GM10266 (cell line): Measurements from ENCODE around the gene KRT222.

ENCODE experiments used
- DNase-seq: peaks from one replicate; pipeline ENCODE4 v3.0.0; 2012; ENCODE audit errors: extremely low spot score
- TF ChIP-seq, protein P1 (sequence below): IDR thresholded peaks from 2 replicates; pipeline ENCODE4 v1.5.1; 2012; ENCODE audit warnings: mild to moderate bottlenecking, low read depth; ENCODE audit not compliant: control insufficient read depth, insufficient read depth; ENCODE audit errors: missing control alignments

The KRT222 gene

DNA sequence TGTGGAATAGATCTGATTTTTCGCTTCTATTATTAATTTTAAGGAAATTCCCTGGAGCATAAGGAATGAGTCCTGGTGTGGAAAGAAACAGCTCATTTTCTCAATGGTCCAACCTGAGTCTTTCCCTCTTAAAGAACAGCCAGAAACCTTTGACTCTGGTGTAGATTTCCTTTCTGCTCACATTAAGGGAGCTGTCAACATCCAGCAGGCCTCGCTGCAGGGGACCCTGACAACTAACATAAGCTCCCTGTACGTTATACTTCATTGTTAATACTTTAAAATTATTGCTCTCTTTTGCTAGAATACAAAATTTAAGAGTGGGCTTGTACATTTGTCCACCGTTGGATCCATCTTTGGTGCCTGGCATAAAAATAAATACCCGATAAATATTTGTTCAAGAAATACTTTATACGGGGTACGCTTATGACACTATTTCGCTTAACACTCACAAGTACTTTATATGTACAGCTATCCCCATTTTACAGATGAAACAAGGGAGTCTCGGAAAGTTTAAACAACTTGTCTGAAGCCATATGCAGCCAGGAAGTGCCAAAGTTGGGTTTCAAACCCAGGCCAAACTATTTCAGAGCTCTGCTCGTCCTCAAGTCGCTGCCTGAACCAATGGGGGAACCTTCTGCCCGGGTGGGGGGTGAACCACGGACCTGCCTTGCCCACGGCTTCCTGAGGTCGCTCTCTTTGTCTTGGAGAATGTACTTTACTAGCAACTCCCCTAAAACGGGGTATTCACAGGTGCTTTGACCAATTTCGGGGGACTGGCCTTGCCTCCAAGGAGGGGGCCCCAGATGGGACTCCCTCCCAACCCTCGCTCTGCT lies 18.0 kb downstream of the KRT222 start:
- DNase-seq = peak; percentile 51
- TF ChIP-seq, protein P1, sequence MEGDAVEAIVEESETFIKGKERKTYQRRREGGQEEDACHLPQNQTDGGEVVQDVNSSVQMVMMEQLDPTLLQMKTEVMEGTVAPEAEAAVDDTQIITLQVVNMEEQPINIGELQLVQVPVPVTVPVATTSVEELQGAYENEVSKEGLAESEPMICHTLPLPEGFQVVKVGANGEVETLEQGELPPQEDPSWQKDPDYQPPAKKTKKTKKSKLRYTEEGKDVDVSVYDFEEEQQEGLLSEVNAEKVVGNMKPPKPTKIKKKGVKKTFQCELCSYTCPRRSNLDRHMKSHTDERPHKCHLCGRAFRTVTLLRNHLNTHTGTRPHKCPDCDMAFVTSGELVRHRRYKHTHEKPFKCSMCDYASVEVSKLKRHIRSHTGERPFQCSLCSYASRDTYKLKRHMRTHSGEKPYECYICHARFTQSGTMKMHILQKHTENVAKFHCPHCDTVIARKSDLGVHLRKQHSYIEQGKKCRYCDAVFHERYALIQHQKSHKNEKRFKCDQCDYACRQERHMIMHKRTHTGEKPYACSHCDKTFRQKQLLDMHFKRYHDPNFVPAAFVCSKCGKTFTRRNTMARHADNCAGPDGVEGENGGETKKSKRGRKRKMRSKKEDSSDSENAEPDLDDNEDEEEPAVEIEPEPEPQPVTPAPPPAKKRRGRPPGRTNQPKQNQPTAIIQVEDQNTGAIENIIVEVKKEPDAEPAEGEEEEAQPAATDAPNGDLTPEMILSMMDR = no peak

DNA sequence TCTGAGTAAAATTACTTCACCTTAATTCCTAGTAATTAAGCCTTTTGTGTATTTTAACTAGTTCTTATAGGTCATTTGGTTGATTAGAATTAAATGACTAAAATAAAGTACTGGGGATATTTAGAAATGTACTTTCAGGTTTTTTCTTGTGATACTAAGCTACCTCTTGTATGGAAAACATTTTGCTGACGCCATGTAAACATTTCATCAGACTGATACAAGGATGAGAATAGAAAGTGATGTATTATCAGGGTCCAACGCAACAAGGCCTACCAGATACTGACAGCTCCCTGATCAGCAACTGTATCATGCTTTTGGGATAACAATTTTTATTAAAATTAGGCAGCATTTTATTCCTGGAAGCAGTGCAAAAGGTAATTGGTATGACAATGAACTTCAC lies 19.0 kb downstream of the KRT222 start:
- TF ChIP-seq, protein P1 = no peak

DNA sequence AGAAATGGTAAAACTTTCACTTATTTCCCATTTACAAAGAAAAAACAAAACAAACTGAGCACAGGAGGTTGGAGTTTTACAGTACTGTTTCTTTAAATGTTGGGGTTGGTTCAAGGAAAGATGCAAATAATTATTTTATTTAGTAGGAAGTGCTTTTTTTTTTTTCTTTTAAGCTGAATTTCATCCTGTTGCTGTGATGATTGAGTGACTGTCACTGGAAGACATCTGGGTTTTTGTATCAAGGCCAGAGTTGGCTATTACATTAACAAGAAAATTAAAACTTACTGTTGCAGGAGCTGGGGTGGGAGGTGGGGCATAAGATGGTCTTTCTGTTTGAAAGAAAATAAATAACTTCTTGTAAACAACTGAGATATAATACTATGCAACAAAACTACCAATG lies 19.7 kb downstream of the KRT222 start:
- TF ChIP-seq, protein P1 = no peak

More for the DNA sequence above, 19.0 kb downstream of the KRT222 start:
- DNase-seq = no peak

DNA sequence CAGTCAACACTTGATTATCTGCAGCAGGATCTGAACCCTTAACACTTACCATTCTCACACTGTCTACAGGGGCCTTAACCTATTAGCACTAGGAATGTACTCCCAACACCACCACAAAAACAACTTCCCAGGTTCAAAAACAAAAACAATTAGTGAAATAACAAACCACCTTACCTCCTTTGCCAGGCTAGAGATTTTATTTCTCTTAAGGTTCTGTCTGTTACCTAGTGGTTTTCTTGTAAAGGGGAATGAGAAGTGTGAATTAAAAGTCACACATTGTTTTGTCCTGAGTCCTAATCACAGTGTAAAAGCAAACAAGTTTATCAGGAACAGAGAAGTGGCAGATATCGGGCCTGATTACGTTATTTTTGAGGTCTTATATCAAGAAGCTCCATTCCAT lies 27.0 kb downstream of the KRT222 start:
- DNase-seq = no peak
- TF ChIP-seq, protein P1 = no peak

More for the DNA sequence above, 19.7 kb downstream of the KRT222 start:
- DNase-seq = no peak

DNA sequence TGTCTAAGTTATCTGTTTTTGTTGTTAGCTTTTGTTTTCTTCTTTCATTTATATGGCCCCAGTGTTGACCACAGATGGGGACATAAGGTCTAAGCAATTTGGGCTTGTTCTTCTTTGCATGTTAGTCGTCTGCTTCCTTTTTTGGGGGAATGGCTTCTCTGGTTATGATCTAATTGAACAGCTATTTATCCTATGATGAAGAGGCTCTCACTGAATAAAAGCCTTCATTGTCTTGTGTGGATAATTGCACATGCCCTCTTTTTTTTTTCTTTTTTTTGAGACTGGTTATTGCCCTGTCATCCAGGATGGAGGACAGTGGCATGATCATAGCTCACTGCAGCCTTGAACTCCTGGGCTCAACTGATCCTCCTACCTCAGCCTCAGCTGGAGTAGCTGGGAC lies 31.1 kb downstream of the KRT222 start:
- DNase-seq = no peak
- TF ChIP-seq, protein P1 = no peak

DNA sequence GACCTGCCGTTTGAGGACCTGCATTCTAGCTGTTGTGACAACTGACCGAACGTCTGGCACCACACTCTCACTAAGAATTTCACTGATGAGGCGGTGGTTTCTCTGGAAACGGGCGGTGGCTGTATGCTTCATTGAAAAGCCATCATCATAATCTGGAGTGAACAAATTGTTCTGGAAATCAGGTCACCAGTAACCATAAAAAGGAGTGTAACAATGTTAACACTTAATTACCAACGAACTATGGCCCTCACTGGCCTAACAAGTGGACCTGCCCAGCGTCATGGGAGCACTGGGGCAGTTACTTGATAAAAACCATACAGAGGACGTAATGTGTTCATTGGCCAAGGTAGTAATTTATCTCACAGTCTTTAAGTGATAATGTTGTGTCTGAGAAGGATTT lies 32.8 kb downstream of the KRT222 start:
- TF ChIP-seq, protein P1 = no peak
- no peak for DNase-seq

DNA sequence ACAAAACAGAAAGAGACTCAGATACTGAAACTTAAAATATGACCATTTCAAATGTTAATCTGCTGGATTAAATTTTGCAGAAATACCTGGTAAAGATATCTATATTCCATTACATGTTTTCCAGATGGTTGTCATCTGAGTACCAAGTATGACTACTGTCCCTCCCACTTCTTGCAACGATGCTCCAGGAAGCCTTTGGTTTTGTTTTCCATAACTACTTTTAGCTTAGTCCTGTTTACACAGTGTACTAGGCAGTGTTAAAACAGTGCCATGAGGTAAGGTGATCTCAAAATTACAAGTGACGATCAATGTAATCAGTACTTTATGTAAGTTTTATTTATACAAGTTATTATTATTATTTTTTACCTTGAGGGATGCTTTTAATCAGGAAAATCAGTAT lies 35.1 kb downstream of the KRT222 start:
- TF ChIP-seq, protein P1 = no peak

More for the DNA sequence above, 35.1 kb downstream of the KRT222 start:
- DNase-seq = no peak
